Stimulated activated CD4-positive, alpha-beta T cell treated with anti-CD3 and anti-CD28 coated beads, Interleukin-12 subunit alpha, Interleukin-12 subunit beta, amount 100 ng/mL, for 24 hours (primary cell): ENCODE results near the gene PHKA2.

Experiments used
- DNase-seq, 2 experiments: peaks; one replicate each; pipeline ENCODE4 v3.0.0-alpha.2; 2020; ENCODE audit warnings: low read depth in 2 of 2

PHKA2 gene

DNA sequence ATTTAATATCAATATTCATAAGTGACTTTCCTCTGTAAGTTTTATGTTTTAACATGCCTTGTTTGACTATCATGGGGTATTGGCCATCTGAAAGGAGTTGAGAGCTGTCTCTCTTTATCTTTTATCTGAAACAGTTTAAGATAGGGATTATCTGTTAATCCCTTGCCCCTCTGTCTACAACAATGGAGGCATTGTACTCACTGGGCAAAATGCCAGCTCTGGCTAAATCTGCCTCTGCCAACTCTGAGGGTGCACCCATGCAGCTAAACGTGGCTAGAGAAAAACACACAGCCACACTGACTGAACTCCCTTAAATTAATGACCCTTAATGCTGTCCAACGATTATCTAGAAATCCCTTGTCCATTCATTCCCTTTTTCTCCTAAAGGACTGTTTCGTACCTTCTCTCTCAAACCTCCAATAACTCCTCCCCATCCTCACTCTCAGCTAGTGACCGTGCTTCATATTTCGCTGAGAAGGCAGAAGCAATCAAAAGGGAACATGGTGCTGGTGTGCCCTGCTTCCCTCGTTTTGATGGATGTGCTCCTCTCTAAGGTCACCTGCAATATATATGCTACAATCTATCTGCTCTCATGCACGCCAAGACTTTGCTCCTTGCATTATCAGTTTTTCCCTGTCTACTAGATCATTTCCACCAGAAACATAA lies 10.3 kb downstream of the PHKA2 start:
- DNase-seq = no peak

DNA sequence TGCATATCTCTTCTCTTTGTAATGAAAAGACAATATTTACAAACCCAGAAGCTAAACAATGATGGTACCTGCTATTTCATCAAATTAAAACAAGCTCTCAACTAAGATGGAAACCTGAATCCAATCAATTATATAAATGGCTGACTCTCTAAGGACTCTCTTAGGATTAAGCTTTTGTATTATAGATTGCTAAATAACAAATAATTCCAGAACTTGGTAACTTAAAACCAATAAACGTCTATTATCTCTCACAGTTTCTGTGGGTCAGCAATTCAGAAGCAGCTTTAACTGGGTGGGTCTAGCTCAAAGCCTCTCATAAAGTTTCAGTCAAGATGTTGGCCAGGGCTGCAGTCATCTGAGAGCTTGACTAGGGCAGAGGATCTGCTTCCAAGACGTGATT lies 12.4 kb downstream of the PHKA2 start:
- no peak for DNase-seq

DNA sequence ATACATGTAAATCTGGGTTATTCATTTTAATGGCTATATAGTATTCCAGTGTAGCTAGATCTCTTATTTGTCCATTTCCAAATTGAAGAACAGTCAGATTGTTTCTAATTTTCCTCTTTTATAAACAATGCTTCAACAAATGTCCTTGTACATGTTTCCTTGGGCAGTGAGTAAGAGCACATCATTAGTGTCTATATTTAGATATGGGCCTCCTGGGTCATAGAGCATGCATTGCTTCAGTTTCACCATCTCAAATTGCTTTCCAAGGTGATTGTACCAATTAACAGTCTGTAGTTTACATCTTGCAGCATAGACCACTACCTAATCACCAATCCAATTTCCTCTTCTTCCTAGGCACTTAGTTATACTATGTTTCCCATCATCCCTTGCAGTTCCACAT lies 13.4 kb downstream of the PHKA2 start:
- no peak for DNase-seq

- no peak for DNase-seq
Observed at GRCh38 chrX:18966624-18967023, 17.3 kb downstream of the PHKA2 start.

GRCh38 chrX:18964901-18965300 lies 19.0 kb downstream of the PHKA2 start:
- DNase-seq = no peak

- no peak for DNase-seq
Observed at GRCh38 chrX:18964026-18964425, 19.9 kb downstream of the PHKA2 start.

DNA sequence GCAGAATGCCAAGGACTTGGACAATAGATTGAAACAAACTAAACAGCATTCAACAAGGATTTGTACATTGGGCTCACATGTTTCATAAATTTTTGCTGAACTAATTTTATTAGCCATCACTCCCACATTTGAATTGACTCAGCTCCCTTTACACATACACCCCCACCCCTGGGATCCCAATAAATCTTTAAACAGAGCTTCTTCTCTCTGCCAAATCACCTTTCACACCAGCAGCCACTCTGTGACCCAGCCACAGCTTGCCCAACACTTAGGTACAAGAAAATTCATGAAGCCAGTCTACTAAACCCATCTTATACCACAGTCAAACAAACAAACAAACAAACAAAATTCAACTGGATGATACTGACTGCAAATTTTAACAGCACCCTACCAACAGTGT lies 21.6 kb downstream of the PHKA2 start:
- no peak for DNase-seq

- no peak for DNase-seq
Observed at GRCh38 chrX:18961686-18962085, 22.2 kb downstream of the PHKA2 start.

DNA sequence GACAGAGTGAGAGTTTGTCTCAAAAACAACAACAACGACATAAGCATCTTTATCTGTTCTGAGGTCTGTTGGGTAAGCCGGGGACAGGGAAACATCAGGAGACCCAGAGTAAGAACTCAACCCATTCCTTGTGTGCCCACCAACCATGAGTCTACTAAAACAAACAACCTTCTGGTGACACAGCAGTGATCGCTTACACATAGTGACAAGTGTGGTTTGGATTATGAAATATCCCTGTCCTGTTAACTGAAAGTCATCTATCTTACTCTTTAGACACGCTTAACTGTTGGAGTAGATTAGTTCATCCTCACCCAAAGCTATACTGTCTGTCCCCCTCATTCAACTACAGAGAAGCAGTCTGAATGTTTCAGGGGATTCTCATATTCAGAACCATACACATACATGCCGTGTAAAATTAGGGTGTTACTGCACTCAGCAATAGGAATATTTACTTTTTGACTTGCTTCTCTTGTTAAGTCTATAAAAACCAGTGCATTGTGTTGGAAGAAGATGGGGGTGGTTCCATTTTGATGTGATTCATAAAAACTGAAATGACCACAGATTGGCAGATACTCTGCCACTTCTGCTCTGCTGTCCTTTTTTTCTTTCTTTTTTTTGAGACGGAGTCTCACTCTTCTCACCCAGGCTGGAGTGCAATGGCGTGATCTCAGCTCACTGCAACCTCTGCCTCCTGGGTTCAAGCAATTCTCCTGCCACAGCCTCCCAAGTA lies 27.4 kb downstream of the PHKA2 start:
- no peak for DNase-seq

- no peak for DNase-seq
Observed at GRCh38 chrX:18955676-18956075, 28.2 kb downstream of the PHKA2 start.

GRCh38 chrX:18951032-18951431 lies 32.9 kb downstream of the PHKA2 start:
- no peak for DNase-seq

GRCh38 chrX:18949944-18950301 lies 34.0 kb downstream of the PHKA2 start:
- no peak for DNase-seq

GRCh38 chrX:18949291-18949943 lies 34.5 kb downstream of the PHKA2 start:
- DNase-seq = no peak

GRCh38 chrX:18946611-18947010 lies 37.3 kb downstream of the PHKA2 start:
- no peak for DNase-seq

- DNase-seq = no peak
Observed at GRCh38 chrX:18946157-18946556, 37.8 kb downstream of the PHKA2 start.

GRCh38 chrX:18945483-18945882 lies 38.4 kb downstream of the PHKA2 start:
- no peak for DNase-seq

GRCh38 chrX:18944482-18944881 lies 39.4 kb downstream of the PHKA2 start:
- DNase-seq = no peak

DNA sequence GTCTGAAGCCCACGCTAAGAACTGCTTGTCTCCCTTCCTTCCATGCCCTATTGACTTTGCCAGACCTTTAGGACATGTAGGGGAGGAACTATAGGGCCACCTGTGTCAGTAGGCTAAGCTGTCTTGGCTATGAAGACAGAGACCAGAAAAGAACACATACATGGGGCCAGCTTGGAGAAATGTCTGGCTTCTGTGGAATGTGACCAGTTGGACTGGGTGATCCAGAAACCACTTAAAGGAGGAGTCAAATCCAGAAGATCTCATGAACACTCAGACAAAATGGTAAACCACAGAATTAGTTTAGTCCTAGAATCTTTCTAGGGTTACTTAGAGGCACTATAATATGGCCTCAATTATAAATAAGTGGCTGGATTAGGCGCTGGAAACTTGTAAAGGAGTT lies 42.0 kb downstream of the PHKA2 start:
- DNase-seq = no peak

DNA sequence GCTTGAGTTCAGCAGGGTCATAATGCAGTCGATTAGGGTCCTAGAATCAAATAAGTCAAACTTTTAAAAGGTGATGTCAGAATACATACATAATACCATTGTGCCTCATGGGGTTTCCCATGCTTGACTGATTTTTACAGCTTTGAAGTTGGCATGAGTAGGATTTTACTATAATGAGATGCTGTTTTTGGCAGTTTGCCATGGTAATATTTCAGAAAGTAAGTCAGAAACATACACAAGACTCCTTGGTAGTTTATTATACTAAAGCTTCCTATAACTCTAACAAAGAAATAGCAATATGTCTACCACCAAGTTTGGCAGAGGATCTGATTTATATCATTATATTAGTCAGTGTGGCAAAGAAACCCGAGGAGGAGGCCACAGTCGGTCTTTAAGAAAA lies 45.2 kb downstream of the PHKA2 start:
- DNase-seq = no peak

GRCh38 chrX:18937173-18937572 lies 46.7 kb downstream of the PHKA2 start:
- DNase-seq = no peak

DNA sequence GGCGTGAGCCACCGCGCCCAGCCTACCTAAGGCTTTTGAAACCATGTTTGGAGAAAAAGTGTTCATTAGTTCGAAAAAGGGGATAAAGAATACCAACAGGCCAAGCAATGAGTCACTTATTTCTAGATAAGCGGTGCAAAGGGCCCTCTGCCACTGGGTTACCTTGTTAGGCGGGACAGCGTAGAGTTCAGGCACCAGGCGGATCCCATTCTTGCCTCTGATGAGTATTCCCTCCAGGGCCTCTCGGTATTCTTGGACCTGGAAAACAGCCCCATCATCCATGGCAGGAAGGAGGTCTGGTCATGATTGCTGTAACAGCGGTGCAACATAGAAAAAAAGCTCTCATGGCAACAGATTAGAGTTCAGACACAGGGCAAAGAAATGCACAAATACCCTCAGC lies 48.0 kb downstream of the PHKA2 start:
- no peak for DNase-seq

DNA sequence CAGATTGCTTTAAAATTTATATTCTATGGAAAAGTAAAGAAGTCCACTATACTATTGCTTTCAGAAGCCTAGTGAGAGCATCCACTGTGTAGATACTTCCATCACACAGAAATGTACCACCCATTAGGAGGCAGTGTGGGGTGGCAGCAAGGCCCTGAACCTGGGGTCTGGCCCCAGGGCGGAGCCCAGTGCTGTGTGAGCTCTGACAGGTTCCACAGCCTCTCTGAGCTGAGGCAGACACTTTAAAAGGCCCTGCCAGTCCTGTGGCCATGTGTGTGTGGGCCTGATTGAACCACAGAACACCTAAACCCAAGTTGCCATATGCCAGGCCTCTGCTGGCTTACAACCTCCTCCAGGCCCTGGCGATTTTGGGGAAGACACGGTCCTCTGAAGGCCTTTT lies 49.2 kb downstream of the PHKA2 start:
- DNase-seq = no peak

DNA sequence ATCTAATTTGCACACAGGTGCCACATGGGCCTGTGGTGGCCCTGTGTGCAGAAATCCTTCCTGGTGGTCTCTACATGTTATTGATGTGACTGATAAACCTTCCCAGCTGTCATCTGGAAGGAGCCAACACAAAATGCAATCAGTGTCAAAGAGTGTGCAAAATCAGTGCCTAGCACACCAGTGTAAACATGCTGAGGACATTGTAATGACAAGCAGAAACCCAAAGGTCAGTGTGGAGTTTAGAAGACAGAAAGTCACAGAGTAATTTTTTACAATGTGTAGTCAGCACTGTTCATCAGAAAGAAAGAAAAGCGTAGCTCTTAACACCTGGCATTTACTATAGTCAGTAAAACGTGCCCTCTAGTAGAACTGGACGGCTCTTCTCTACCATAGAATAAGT lies 50.3 kb downstream of the PHKA2 start:
- DNase-seq = no peak
